Measurements from ENCODE around the gene RAD51B. TPM values are rescaled to one million over a fixed set of nuclear protein-coding genes. Genes with fewer than 3 reads are reported as not detected.
"Not testable (repeated sequence)": the region's sequence is repeated elsewhere in the genome, so short reads cannot be mapped to it uniquely, and the experiment has no call there.

RAD51B gene
- total RNA-seq, 4 donors from 2014 or later, result 8.9 to 30.3 (median 10.4) TPM

DNA sequence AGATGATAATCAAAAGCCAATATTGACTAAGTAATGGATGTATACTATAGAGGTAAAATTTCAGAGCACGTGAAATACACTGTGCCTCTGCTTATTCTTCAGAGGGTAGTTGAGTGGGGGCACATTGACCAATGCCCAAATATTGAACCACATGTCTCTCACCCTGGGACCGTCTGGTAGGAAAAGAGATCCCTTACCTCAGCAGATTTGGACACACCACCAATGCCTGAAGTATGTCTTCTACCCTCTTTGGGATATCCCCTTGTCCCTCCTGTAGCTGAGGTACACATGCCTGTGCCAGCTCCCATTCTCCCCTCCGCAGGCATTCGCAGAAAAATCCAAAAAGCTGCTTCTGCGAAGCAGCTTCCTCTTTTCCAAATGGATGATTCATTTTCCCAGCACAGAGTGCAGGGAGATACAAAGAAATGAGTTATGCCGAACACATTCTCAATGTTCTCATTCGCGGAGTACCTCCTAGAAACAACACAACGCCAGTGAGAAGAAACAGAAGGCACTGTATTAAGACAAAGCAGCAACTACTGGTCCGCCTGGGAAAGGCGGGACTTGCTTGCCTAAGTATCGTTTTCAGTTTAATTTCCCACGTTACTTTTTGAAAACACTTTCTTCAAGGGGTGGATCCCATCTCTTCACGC lies 3.9 kb upstream of the RAD51B start:
- peak; percentile 29 for ATAC-seq (ENCODE audit: low FRiP score)
- TF ChIP-seq, protein P1, sequence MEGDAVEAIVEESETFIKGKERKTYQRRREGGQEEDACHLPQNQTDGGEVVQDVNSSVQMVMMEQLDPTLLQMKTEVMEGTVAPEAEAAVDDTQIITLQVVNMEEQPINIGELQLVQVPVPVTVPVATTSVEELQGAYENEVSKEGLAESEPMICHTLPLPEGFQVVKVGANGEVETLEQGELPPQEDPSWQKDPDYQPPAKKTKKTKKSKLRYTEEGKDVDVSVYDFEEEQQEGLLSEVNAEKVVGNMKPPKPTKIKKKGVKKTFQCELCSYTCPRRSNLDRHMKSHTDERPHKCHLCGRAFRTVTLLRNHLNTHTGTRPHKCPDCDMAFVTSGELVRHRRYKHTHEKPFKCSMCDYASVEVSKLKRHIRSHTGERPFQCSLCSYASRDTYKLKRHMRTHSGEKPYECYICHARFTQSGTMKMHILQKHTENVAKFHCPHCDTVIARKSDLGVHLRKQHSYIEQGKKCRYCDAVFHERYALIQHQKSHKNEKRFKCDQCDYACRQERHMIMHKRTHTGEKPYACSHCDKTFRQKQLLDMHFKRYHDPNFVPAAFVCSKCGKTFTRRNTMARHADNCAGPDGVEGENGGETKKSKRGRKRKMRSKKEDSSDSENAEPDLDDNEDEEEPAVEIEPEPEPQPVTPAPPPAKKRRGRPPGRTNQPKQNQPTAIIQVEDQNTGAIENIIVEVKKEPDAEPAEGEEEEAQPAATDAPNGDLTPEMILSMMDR (IDR thresholded peaks at IDR 0.05), result no peak
- DNase-seq (ENCODE audit: low spot score), result no peak

- TF ChIP-seq, protein P1 (IDR thresholded peaks at IDR 0.05), result no peak
- peak; percentile 78 for DNase-seq (ENCODE audit: low spot score)
These were observed 3.1 kb upstream of the RAD51B start, which contains the start of gene ZFYVE26 for GRCh38 chr14:67816326-67817002. TSS of gene ZFYVE26 (minus strand) at chr14:67816590. CDS start at chr14:67815963, 627 bp downstream.

DNA sequence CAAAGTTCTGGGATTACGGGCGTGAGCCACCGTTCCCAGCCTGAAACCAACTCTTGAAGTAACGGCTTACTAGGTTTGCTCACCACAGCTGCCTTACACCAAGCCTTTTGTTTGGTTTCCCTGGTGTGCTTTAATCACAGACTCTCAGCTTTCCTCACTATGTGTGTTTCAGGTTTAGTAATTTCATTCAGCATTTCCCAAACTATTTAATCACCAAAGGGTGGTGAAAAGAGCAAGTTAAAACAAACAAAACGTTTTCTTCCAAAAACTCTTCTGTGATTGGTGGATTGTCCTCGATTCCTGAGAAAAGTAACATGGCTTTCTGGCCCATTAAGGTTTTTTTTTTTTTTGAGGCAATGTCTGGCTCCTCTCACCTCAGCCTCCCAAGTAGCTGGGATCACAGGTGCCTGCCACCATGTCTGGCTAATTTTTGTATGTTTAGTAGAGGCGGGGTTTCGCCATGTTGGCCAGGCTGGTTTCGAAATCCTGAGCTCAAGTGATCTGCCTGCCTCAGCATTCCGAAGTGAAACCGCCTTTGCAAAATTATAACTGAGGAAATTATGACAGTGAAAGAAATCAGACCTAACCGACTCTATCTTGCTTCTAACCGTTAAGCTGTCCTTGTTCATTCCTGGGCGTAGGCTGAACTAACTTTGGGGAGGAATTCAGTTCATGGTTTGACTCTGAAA lies 1.7 kb upstream of the RAD51B start:
- DNase-seq (ENCODE audit: low spot score) (no peak), ATAC-seq (ENCODE audit: low FRiP score) (no peak)
- TF ChIP-seq, protein P1 (IDR thresholded peaks at IDR 0.05), result no peak

More at GRCh38 chr14:67816326-67817002, 3.1 kb upstream of the RAD51B start, which contains the start of gene ZFYVE26:
- ATAC-seq (ENCODE audit: low FRiP score), result peak; percentile 94

DNA sequence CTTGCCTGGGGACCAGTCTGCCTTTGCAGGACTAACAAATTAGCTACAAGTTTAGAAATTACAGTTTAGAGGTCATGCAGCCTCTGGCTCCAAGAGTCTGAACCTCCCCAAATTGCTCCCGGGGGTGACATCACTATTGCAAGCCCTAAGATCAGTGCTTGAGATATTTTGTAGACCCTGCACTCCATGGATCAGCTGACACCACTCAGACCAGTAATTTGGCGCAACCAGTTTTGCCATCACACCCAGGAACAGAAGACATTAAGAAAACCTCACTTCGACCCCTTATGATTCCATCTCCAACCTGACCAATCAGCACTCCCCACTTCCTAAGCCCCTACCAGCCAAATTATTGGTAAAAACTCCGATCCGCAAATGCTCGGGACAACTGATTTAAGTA lies 1.1 kb upstream of the RAD51B start:
- ATAC-seq (ENCODE audit: low FRiP score); DNase-seq (ENCODE audit: low spot score): not testable (repeated sequence)

- DNase-seq (ENCODE audit: low spot score) (no peak), ATAC-seq (ENCODE audit: low FRiP score) (no peak)
- TF ChIP-seq, protein P1 (IDR thresholded peaks at IDR 0.05), result no peak
These were observed 921 bp downstream of the RAD51B start for GRCh38 chr14:67820428-67820971.

DNA sequence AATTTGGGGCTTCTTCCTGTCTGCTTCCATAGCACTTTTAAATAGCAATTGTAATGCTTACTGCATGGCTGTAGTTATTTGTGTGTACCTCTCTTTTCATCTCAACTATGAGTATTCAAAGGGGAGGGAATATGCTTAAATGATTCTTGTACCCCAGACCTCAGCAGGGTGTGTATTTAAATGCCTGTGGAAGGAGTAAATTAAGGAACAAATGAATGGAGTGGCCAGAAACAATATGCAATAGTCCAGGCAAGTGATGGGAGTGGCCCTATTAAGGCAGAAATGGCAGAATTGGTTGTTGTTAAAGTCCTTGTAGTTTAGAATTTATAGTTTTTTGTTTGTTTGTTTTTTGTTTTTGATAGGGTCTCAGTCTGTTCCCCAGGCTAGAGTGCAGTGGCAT lies 1.5 kb downstream of the RAD51B start:
- TF ChIP-seq, protein P1 (IDR thresholded peaks at IDR 0.05), result no peak
- ATAC-seq (ENCODE audit: low FRiP score) (no peak), DNase-seq (ENCODE audit: low spot score) (no peak)

DNA sequence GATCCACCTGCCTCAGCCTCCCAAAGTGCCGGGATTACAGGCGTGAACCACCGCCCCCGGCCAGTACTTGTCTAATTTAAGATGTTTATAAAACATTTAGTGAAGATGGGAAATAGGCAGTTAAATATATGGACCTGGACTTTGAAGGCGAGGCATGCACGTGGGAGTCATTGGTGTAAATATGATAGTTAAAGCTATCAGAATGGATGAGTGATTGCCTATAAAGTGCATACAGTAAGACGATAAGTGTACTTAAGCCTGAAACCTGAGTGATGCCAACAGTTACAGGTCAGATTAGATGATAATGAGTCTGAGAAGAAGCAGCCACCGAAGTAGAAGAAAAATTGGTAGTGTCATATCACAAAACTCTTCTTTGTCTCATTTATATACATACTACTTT lies 11.5 kb downstream of the RAD51B start:
- TF ChIP-seq, protein P1 (IDR thresholded peaks at IDR 0.05), result no peak
- no peak for DNase-seq (ENCODE audit: low spot score)
- no peak for ATAC-seq (ENCODE audit: low FRiP score)

All from omental fat pad (tissue), 4 donors.